Activated T-helper 2 cell treated with anti-CD3 and anti-CD28 coated beads, Interferon-gamma antibody, Interleukin-2, Interleukin-4, amounts not matched to agents 10 μg/mL and 5 μg/mL and 100 μg/mL, durations not matched to agents 14 hours and 24 hours and 36 hours (primary cell): ENCODE results near the gene ACVR1C. TPM values are rescaled to one million over a fixed set of nuclear protein-coding genes. Genes with fewer than 3 reads are reported as not detected.
"Not testable (repeated sequence)": the region's sequence is repeated elsewhere in the genome, so short reads cannot be mapped to it uniquely, and the experiment has no call there.

ENCODE experiments used
- DNase-seq: peaks from one replicate; pipeline ENCODE4 v3.0.0; 2021; ENCODE audit warnings: low spot score
- H3K27ac Mint-ChIP-seq: one replicate; pipeline ENCODE4 v1.8.0; 2021; ENCODE audit warnings: mixed read lengths
- H3K27me3 Mint-ChIP-seq: one replicate; pipeline ENCODE4 v1.8.0; 2021; ENCODE audit warnings: low read depth, mixed read lengths
- H3K36me3 Mint-ChIP-seq: one replicate; pipeline ENCODE4 v1.8.0; 2021; ENCODE audit warnings: low read depth, mixed read lengths
- H3K4me1 Mint-ChIP-seq: one replicate; pipeline ENCODE4 v1.8.0; 2021; ENCODE audit warnings: low read depth, mixed read lengths
- H3K4me3 Mint-ChIP-seq: one replicate; pipeline ENCODE4 v1.8.0; 2021; ENCODE audit warnings: low read depth, mild to moderate bottlenecking, moderate library complexity, mixed read lengths
- H3K9me3 Mint-ChIP-seq: one replicate; pipeline ENCODE4 v1.8.0; 2021; ENCODE audit warnings: mixed read lengths
- intact Hi-C: fragments of 100-400 bp; cut with micrococcal nuclease; formaldehyde crosslinking; loops from one replicate; pipeline ENCODE4 v1.15.1; 2023
- total RNA-seq: library from RNA; stranded (reverse); gene quantifications from 2 replicates; pipeline ENCODE4 v1.2.3, GENCODE V29; 2022

ACVR1C gene
- total RNA-seq, 1 donor from 2014 or later = 0.94 TPM

DNA sequence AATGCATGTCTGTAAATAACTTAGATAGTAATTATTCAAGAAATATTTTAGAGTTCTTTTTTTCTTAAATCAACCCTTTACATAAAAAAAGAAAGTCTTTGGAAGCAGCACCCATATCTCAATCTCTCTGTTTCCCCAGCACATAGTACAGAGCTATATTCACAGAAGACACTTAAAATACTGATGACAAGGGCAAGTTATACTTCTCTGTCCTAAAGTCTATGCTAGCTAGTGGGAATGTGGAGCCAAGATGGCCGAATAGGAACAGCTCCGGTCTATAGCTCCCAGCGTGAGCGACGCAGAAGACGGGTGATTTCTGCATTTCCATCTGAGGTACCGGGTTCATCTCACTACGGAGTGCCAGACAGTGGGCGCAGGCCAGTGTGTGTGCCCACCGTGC, 62.6 kb downstream of the ACVR1C start:
- H3K36me3 Mint-ChIP-seq, H3K9me3 Mint-ChIP-seq, H3K4me1 Mint-ChIP-seq, intact Hi-C loops, DNase-seq, H3K27me3 Mint-ChIP-seq, H3K4me3 Mint-ChIP-seq, H3K27ac Mint-ChIP-seq: not testable (repeated sequence)

DNA sequence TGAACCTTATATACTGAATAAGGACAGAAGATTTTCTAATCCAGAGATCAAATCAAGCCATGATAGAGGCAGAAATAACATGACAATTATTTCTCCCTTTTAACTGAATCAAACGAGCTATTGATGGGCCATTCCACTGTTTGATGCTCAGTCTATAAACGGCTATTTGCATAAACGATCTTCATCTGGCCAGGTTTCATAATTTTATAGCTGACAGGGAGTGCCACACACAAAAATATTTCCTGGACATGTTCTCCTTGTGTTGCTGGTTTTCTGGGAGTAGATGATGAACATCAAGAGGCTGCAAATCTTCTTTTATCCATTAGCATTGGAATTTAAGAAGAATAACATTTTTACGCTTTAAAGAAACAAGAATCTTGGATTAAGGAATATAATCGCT, 63.1 kb downstream of the ACVR1C start:
- intact Hi-C loops = no loop called here

DNA sequence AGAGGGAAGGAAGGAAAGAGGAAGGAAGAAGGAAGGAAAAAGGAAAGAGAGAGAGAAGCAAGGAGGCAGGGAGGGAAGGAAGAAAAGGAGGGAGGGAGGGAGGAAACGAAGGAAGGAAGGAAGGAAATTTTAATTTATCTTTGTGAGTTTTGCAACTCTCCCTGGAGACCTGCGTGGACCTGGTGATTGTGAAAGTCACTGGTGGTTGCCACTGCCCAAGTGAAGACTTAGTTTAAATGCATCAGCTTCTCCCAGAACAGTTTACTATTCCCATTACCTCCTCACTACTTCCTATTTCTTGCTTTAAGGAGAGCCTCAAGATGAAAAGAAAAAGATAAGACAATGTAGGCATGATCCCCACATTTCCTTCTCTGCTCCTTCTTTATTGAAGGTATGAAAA, 68.8 kb downstream of the ACVR1C start:
- no peaks in the 10 kb centered on the region for H3K9me3 Mint-ChIP-seq
- no peak overlapping the region for H3K27ac Mint-ChIP-seq
- H3K36me3 Mint-ChIP-seq = no peaks in the 10 kb centered on the region
- H3K4me3 Mint-ChIP-seq = no peak overlapping the region
- no peaks in the 10 kb centered on the region for H3K27me3 Mint-ChIP-seq
- DNase-seq = no peak
- H3K4me1 Mint-ChIP-seq = peaks cover 20% of the 10 kb centered on the region
- intact Hi-C loops = no loop called here

More for the DNA sequence above, 63.1 kb downstream of the ACVR1C start:
- no peaks in the 10 kb centered on the region for H3K27me3 Mint-ChIP-seq
- no peak overlapping the region for H3K4me3 Mint-ChIP-seq
- no peaks in the 10 kb centered on the region for H3K4me1 Mint-ChIP-seq
- no peak overlapping the region for H3K27ac Mint-ChIP-seq
- DNase-seq = no peak
- no peaks in the 10 kb centered on the region for H3K36me3 Mint-ChIP-seq
- no peaks in the 10 kb centered on the region for H3K9me3 Mint-ChIP-seq

DNA sequence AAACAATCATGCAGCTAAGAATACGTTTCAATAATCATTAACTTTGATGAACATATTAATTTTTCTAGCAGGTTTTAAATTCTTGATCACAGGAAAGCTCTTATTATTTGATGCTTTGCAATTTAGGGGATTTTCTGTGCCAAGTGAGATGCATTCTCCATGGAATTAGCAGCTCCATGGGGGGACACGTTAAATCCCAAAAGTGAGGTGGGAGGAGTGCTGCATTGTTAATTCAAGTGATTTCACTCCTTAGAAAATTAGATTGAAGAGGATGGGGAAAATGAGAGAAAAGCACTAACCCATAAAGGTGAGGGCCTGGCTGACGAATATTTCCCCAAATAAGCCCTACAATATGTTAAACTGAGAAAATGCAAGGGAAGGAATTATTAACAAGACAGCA, 69.2 kb downstream of the ACVR1C start:
- peaks cover 20% of the 10 kb centered on the region for H3K4me1 Mint-ChIP-seq
- H3K27me3 Mint-ChIP-seq = no peaks in the 10 kb centered on the region
- no peaks in the 10 kb centered on the region for H3K9me3 Mint-ChIP-seq
- intact Hi-C loops = no loop called here
- no peaks in the 10 kb centered on the region for H3K36me3 Mint-ChIP-seq
- no peak overlapping the region for H3K4me3 Mint-ChIP-seq
- no peak overlapping the region for H3K27ac Mint-ChIP-seq
- DNase-seq = no peak

DNA sequence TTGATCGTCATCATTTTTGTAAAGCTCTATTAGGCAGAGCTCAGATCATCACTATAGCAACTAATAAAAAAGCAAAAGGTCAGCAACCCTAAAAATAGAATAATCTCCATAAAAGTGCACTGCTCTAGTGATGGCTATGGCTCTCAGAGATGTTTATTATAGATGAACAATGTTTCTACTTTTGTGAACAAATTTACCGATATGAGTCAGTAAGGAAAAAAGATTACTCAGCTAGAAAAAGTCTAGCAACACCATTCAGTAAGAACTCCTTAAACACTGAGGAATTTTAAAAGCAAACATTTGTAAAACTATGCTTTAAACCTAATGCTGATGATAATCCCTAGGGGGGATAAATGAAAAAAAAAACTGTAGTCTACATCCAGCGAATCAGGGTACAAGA, 69.6 kb downstream of the ACVR1C start:
- intact Hi-C loops = no loop called here
- no peak overlapping the region for H3K4me3 Mint-ChIP-seq
- H3K4me1 Mint-ChIP-seq = peaks cover 20% of the 10 kb centered on the region
- DNase-seq = no peak
- H3K9me3 Mint-ChIP-seq = no peaks in the 10 kb centered on the region
- no peaks in the 10 kb centered on the region for H3K36me3 Mint-ChIP-seq
- H3K27me3 Mint-ChIP-seq = no peaks in the 10 kb centered on the region
- no peak overlapping the region for H3K27ac Mint-ChIP-seq

DNA sequence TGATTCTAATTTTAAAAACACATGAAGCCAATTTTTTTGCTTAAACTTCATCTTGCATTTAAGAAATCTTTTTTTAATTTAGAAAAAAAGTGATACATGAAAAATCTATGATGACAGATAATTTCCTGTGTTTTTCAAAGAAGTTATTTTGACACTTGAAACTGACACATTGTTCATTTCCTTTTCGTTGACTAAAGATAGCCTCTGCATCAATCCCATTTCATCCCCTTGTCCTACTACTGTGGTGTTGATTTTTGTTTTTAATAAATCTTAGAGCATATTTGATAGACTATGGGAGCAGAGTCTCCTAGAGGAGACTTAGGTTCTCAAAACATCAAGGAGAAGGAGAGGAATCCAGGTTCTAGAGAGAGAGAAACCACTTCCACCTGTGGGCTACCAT, 70.9 kb downstream of the ACVR1C start:
- Mint-ChIP-seq H3K27me3 (no peaks in the 10 kb centered on the region), H3K27ac (no peak overlapping the region), H3K36me3 (no peaks in the 10 kb centered on the region), H3K4me3 (no peak overlapping the region), H3K4me1 (peaks cover 20% of the 10 kb centered on the region), H3K9me3 (no peaks in the 10 kb centered on the region)
- intact Hi-C loops = no loop called here
- DNase-seq = no peak

DNA sequence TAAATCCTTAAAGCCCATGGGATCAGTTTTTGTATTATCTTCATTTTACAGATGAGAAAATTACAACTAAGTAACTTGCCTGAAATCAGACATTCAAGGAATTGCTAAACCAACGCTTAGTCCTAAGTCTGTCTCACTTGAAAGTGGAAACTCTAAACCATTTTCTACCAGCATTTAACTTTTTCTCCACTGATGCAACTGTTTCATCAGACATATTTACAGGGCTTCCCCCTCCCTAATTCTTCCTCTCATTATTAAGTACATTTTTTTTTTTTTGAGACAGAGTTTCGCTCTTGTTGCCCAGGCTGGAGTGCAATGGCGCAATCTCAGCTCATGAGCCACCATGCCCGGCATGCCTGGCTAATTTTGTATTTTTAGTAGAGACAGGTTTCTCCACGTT, 88.6 kb downstream of the ACVR1C start:
- H3K27ac Mint-ChIP-seq = no peak overlapping the region
- no peaks in the 10 kb centered on the region for H3K4me1 Mint-ChIP-seq
- H3K36me3 Mint-ChIP-seq = no peaks in the 10 kb centered on the region
- no peaks in the 10 kb centered on the region for H3K27me3 Mint-ChIP-seq
- H3K4me3 Mint-ChIP-seq = no peak overlapping the region
- no peak for DNase-seq
- H3K9me3 Mint-ChIP-seq = no peaks in the 10 kb centered on the region
- intact Hi-C loops = no loop called here

DNA sequence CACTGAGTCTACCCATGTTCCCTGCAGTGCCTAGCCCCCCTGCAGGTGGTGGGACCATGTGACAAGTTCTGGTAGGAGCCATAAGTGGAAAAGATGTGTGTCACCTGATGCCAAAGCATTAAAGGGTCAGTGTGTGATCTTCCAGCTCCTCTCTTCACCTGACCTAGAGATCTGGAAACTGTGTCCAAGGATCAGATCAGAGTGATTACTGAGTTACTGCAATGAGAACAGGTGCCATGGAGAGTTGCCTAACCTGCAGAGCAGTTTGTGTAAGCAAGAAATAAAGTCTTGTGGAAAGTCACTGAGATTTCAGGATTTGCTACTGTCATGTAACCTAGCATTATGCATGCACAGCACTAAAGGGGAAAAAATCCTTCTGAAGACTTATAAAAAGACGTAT, 90.6 kb downstream of the ACVR1C start:
- DNase-seq = no peak
- Mint-ChIP-seq H3K4me1 (no peaks in the 10 kb centered on the region), H3K27ac (no peak overlapping the region), H3K27me3 (no peaks in the 10 kb centered on the region), H3K36me3 (no peaks in the 10 kb centered on the region), H3K9me3 (no peaks in the 10 kb centered on the region), H3K4me3 (no peak overlapping the region)
- intact Hi-C loops = no loop called here

DNA sequence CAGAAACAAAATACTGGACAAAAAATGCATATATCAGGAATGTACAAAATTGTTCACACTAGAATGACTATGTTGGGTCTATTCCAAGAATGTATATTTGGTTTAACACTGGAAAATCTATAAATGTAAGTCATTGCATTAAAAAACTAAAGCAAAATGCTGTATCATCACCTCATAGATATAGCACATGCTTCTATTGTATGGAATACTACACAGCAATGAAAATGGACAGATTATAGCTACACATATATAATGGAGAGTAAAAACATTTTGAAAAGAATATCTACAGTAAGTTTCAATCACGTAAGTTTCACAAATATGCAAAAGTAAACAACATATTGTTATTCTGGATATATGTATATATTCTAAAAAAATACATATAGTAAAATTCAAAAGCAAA, 91.8 kb downstream of the ACVR1C start:
- H3K27ac Mint-ChIP-seq = no peak overlapping the region
- H3K4me1 Mint-ChIP-seq = no peaks in the 10 kb centered on the region
- intact Hi-C loops = no loop called here
- no peaks in the 10 kb centered on the region for H3K36me3 Mint-ChIP-seq
- no peak overlapping the region for H3K4me3 Mint-ChIP-seq
- H3K9me3 Mint-ChIP-seq = no peaks in the 10 kb centered on the region
- no peak for DNase-seq
- peaks cover under 1% of the 10 kb centered on the region for H3K27me3 Mint-ChIP-seq

DNA sequence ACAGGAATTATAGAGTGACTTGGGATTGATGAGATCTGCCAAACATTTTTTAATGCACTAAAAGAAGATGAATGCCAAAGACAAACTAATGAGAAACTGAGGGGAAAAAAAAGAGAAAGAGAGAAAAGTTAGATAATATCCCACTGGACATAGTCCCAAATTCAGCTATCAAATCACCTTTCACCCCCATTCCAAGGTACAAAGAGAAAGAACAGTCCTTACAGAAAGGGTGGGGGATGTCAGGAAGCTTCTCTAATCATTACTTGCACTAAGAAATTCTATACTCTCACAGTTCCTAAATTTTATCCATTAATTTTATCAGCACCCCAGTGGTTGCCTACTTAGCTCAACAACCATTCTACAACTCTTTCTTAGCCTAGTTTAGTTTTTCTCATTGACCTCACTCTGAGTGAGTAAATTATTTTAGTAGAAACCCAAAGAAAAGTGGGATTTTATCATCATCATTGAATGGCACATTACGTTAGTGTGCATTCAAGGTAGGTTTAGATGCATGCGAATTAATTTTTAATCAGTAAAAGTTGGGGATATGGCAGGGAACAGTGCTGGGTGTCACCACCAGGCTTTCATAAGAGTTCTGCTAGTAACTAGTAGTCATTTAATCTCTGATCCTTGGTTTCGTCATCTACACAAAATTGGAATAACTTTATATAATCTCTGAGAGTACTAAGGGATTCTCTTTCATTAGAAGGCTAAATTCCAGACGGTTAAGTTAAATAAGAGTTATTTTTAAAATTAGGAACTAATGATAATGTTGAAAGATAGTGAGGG, 99.5 kb downstream of the ACVR1C start:
- H3K36me3 Mint-ChIP-seq = no peaks in the 10 kb centered on the region
- H3K27ac Mint-ChIP-seq = no peak overlapping the region
- intact Hi-C loops = no loop called here
- no peaks in the 10 kb centered on the region for H3K9me3 Mint-ChIP-seq
- H3K27me3 Mint-ChIP-seq = peaks cover 14% of the 10 kb centered on the region
- H3K4me3 Mint-ChIP-seq = no peak overlapping the region
- no peaks in the 10 kb centered on the region for H3K4me1 Mint-ChIP-seq
- DNase-seq = no peak

DNA sequence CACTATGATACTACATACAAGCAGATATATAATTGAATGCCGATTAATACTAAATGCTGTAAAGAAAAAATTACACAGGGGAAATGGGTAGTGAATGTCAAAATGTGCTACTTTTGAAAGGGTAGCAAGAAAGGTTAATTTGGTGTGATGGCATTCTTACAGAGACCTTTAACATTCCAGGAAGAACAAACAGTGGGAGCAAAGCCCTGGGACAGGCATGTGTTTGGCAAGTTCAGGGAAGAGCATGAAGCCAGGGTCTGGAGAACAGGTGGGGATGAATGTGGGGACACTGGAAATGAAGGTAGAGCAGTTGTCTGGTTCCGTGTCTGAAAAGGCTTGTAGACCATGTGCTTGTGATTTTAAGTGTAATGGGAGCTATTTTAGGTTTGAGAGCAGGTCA, 102.6 kb downstream of the ACVR1C start:
- Mint-ChIP-seq H3K27me3 (peaks cover 15% of the 10 kb centered on the region), H3K4me1 (no peaks in the 10 kb centered on the region), H3K4me3 (no peak overlapping the region), H3K36me3 (no peaks in the 10 kb centered on the region), H3K27ac (no peak overlapping the region), H3K9me3 (no peaks in the 10 kb centered on the region)
- intact Hi-C loops = no loop called here
- no peak for DNase-seq

DNA sequence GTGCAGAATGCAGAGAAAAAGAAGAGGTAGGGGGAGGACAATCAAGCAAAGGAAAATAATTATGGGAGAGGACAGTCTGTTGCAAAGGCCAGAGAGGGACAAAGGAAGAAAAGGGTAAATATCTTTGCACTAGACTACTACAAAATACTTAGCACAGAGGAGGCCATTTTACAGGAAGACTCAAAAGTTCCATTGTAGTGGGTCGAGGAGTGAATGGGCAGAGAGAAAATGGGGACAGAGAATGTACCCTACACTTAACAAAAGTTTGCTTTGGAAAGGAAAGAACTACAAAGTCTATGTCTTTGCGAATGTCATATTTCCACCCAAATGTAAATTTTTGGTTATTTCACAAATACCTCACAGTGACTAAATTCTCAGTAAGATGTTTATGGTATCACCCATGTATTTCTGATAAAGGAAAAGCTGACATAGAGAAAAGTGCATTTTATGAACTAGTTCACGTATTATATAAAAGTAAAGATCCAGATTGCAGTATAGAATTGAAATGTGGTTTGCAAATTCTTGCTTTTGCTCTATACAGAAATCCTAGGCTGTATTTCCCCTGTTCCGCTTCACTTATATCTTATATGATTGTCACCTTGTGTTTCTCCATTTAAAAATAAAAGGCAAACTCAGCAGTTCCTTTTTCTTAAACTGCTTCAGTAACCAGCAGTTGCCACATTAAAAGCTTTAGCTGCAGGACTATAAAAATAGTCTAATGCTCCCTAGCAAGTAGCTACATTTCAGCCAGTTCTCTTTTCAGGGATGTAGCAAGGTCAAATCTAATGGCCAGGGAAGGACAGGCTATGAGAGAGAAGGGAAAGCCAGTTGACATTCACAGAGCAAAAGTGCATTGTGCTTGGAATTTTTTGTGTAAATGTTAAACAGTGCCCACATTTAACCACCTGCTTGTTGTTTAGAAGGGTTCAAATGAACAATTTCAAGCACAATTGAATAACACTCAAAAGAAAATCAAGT, 105.1 kb downstream of the ACVR1C start:
- Mint-ChIP-seq H3K27me3 (peaks cover 11% of the 10 kb centered on the region), H3K4me1 (no peaks in the 10 kb centered on the region), H3K27ac (no peak overlapping the region), H3K36me3 (no peaks in the 10 kb centered on the region), H3K9me3 (no peaks in the 10 kb centered on the region), H3K4me3 (no peak overlapping the region)
- DNase-seq = no peak
- intact Hi-C loops = no loop called here

DNA sequence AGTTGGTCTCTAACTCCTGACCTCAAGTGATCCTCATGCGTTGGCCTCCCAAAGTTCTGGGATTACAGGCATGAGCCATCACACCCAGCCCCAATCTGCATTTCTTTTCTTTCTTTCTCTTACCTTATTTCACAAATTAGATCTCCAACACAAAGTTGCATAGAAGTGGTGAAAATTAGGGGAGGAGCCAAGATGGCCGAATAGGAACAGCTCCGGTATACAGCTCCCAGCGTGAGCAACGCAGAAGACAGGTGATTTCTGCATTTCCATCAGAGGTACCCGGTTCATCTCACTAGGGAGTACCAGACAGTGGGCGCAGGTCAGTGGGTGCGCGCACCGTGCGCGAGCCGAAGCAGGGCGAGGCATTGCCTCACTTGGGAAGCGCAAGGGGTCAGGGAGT, 113.7 kb downstream of the ACVR1C start:
- H3K27me3 Mint-ChIP-seq = peaks cover 24% of the 10 kb centered on the region
- H3K9me3 Mint-ChIP-seq, H3K27ac Mint-ChIP-seq, H3K4me3 Mint-ChIP-seq, H3K36me3 Mint-ChIP-seq, DNase-seq, H3K4me1 Mint-ChIP-seq, intact Hi-C loops: not testable (repeated sequence)
